HG03342 (cell line): ENCODE results near the gene KRTAP5-5.
"Not testable (repeated sequence)": the region's sequence is repeated elsewhere in the genome, so short reads cannot be mapped to it uniquely, and the experiment has no call there.

ENCODE experiments used
- ATAC-seq: cut with Tn5 transposase; IDR thresholded peaks from one replicate; pipeline ENCODE4 v1.9.1; 2021; ENCODE audit warnings: mild to moderate bottlenecking, moderate library complexity; ENCODE audit not compliant: unreplicated experiment

Gene KRTAP5-5, protein sequence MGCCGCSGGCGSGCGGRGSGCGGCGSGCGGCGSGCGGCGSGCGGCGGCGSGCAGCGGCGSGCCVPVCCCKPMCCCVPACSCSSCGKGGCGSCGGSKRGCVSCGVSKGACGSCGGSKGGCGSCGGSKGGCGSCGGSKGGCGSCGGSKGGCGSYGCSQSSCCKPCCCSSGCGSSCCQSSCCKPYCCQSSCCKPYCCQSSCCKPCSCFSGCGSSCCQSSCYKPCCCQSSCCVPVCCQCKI

DNA sequence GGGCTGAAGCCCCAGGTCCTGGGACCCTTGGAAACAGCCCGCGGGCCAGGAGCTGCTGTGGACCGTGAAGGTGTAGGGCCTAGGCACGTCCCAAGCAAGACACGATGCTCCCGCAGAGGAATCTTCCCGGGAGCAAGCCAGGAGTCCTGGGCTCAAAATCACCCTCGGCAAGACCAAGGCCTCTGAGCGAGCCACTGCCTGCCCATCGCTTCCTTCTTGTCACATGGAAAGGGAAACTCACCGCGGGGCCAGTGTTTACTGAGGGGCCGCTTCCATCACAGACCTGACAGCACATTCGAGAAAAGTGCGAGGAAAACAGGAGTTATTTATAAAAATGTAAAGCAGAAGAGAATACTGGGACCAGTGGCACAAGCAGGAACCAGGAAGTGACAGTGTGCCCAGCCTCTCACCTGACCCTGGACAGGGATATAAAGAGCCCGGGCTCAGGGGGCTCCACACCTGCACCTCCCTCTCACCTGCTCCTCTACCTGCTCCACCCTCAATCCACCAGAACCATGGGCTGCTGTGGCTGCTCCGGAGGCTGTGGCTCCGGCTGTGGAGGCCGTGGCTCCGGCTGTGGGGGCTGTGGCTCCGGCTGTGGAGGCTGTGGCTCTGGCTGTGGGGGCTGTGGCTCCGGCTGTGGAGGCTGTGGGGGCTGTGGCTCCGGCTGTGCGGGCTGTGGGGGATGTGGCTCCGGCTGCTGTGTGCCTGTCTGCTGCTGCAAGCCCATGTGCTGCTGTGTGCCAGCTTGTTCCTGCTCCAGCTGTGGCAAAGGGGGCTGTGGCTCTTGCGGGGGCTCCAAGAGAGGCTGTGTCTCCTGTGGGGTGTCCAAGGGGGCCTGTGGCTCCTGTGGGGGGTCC is at the start of gene KRTAP5-5:
Gene KRTAP5-5 (plus strand): TSS at position 450 of the 860 bp plus-strand sequence. CDS start 66 bp downstream, at position 516.
- ATAC-seq, result no peak

- ATAC-seq, result no peak
These were observed 47.6 kb upstream of the KRTAP5-5 start for GRCh38 chr11:1581976-1582375.

- ATAC-seq, result not testable (repeated sequence)
These were observed 46.7 kb upstream of the KRTAP5-5 start for GRCh38 chr11:1582909-1583308.

DNA sequence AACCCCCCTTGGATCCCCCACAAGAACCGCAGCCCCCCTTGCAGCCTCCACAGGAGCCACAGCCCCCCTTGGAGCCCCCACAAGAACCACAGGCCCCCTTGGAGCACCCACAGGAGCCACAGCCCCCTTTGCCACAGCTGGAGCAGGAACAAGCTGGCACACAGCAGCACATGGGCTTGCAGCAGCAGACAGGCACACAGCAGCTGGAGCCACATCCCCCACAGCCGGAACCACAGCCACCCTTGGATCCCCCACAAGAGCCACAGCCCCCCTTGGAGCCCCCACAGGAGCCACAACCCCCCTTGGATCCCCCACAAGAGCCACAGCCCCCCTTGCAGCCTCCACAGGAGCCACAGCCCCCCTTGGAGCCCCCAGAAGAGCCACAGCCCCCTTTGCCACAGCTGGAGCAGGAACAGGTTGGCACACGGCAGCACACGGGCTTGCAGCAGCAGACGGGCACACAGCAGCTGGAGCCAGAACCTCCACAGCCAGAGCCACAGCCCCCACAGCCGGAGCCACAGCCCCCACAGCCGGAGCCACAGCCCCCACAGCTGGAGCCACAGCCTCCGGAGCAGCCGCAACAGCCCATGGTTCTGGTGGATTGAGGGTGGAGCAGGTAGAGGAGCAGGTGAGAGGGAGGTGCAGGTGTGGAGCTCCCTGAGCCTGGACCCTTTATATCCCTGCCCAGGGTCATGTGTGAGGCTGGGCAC is 44.8 kb upstream of the KRTAP5-5 start, which contains the start of gene KRTAP5-1:
Gene KRTAP5-1 (minus strand): TSS at position 623 of the 710 bp plus-strand sequence. CDS start 34 bp downstream, at position 589.
- ATAC-seq, result not testable (repeated sequence)

GRCh38 chr11:1586699-1587098 is 42.9 kb upstream of the KRTAP5-5 start:
- ATAC-seq, result no peak

DNA sequence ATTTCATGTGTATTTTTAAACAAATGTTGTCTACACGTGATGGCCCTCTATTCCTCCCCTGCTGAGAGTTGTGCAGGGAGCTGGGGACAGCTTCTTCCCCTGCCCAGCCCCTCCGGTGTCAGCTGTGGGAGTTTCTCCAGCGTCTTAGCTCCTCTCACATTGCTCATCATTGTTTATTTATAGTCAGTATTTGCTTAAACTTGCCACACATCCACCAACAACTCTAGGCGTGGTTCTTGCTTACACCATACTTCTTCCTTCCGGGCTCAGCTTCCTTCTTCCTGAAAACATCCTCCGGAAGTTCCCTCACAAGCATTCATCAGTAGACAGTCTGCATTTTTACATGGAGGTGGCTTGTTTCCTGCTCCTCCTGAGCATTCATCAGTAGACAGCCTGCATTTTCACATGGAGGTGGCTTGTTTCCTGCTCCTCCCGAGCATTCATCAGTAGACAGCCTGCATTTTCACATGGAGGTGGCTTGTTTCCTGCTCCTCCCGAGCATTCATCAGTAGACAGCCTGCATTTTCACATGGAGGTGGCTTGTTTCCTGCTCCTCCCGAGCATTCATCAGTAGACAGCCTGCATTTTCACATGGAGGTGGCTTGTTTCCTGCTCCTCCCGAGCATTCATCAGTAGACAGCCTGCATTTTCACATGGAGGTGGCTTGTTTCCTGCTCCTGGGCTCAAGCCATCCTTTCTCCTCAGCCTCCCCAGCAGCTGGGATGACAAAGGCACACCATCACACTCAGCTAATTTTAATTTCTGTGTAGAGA is 40.2 kb upstream of the KRTAP5-5 start:
- ATAC-seq, result not testable (repeated sequence)

DNA sequence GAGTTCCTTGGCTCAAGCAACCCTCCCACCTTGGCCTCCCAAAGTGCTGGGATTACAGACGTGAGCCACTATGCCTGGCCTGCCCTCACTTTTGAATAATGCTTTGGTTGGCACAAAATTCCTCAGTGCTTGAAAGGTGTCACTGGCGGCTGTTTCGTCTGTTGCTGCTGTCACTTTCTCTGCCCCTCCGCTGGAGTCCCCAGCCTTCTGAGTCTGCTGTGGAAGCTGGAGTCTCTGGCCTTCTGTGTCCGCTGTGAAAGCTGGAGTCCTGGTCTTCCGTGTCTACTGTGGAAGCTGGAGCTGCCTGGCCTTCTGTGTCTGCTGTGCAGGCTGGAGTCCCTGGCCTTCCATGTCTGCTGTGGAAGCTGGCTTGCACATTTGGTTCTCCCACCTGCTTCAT is 39.6 kb upstream of the KRTAP5-5 start:
- ATAC-seq, result no peak

DNA sequence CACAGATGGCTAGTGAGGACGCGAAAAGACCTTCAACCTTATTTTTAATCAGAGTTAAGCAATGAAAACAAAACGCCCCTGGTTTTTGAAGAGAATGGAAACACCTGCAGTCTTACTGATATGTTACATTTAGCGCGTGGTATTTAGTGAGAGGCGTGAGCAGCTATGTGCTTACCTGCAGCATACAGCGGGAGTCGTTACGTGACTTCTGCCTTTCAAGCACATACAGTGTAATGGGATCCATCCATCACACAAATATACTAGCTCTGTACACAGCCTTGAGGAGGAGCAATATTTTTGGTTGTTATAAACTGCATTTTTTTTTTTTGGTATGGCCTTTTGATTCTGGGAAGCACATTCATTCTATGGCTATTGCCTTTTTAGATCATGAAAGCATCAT is 36.9 kb upstream of the KRTAP5-5 start:
- no peak for ATAC-seq

- ATAC-seq, result not testable (repeated sequence)
These were observed 33.5 kb upstream of the KRTAP5-5 start for GRCh38 chr11:1595994-1596575.

DNA sequence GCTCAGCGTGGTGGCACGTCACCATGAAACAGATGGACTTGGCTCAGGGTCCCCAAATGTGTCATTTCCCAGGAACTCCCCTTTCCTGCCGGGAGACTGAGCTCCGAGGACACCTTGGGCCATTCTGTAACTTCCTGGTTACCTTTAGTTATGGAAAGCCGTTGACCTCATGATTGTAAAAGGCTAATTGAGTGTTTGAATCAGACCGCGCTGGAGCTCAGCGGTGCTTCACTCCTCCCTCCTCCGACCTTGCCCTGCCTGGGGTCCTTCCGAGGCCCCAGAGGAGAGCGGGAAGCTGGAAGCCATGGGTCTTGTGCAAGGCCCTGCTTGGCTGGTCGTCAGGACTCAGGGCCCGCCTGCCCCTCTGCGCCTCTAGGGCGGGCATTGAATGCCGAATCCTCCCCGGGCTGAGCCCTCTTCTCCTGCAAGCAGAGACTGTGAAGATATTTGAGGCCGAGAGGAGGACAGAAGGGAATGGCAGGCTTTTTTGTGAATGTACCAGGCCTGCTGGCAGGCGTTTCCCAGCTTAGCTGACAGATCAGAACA is 32.9 kb upstream of the KRTAP5-5 start:
- not testable (repeated sequence) for ATAC-seq

- no peak for ATAC-seq
These were observed 32.1 kb upstream of the KRTAP5-5 start for GRCh38 chr11:1597331-1597993.

GRCh38 chr11:1597994-1598380 is 31.6 kb upstream of the KRTAP5-5 start, which contains the start of gene KRTAP5-2:
Gene KRTAP5-2, minus strand, starts transcription at chr11:1598294. Its CDS starts 44 bp downstream, at chr11:1598250.
- ATAC-seq, result no peak

DNA sequence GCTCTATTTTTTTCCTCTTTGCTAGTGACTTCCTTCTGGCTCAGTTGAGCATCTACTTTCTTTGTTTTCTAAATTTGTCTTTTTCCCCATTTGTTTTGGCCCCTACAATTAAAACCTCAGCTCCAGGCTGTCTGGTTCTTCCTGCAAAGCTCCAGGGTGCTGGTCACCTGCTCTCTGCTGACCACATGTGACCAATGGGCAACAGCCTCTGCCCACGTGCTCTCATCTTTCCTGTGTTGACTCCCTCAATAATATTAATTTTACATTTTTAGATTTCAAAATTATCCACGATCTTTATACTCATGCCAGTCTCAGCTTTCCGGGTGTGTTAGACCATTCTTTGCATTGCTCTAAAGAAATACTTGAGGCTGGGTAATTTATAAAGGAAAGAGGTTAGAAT is 31.2 kb upstream of the KRTAP5-5 start:
- not testable (repeated sequence) for ATAC-seq

DNA sequence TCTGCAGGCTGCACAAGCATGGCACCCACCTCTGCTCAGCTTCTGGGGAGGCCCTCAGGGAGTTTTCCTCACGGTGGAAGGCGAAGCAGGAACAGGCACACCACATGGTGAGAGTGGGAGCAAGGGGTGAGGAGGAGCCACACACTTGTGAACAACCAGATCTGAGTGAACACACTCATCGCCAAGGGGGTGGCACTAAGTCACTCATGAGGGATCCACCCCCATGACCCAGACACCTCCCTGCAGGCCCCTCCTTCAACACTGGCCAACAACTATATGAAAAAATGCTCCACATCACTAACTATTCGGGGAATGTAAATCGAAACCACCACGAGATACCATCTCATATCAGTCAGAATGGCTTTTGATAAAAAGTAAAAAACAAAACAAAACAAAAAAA is 30.8 kb upstream of the KRTAP5-5 start:
- ATAC-seq, result no peak

DNA sequence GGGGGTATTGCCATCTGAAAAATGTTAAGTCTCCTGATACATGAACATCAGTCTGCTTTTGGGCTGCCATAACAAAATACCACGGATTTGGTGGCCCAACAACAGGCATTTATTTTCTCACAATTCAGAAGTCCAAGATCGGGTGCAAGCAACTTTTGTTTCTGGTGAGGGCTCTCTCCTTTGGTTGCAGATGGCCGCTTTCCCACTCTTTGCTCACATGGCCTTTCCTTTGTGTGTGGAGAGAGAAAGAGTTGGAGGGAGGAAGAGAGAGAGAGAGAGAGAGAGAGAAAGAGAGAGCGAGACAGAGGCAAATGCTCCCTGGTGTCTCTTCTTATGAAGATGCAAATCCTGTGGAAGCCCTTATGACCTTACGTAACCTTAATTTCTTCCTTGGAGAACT is 28.9 kb upstream of the KRTAP5-5 start:
- no peak for ATAC-seq

- ATAC-seq, result not testable (repeated sequence)
These were observed 27.9 kb upstream of the KRTAP5-5 start for GRCh38 chr11:1601663-1602062.

DNA sequence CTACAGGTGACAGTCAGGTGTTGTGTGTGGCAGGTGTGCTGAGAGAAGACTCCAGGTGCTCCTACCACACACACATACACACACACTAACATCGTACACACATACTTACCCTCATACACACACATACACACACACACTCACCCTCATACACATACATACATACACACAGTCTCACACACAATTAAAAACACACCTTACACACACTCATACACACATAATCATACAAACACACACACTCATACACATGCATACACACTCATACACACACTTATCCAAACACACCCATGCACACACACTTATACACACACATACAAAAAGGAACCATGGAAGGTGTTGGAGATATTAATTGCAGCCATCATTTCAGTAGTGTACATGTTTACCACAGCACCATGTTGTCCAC is 25.9 kb upstream of the KRTAP5-5 start:
- no peak for ATAC-seq

GRCh38 chr11:1604181-1604580 is 25.4 kb upstream of the KRTAP5-5 start:
- no peak for ATAC-seq

GRCh38 chr11:1604711-1605110 is 24.9 kb upstream of the KRTAP5-5 start:
- no peak for ATAC-seq
